Activated CD4-positive, alpha-beta T cell treated with anti-CD3 and anti-CD28 coated beads, Interleukin-2, Interleukin-4, amounts not matched to agents 100 ng/mL and 50 ng/mL, durations not matched to agents 16 hours and 8 hours (primary cell): Measurements from ENCODE around the gene GLDN.
"Not testable (repeated sequence)": the region's sequence is repeated elsewhere in the genome, so short reads cannot be mapped to it uniquely, and the experiment has no call there.

Source experiments
- DNase-seq: peaks from one replicate; pipeline ENCODE4 v3.0.0-alpha.2; 2020; ENCODE audit warnings: low spot score

The GLDN gene

DNA sequence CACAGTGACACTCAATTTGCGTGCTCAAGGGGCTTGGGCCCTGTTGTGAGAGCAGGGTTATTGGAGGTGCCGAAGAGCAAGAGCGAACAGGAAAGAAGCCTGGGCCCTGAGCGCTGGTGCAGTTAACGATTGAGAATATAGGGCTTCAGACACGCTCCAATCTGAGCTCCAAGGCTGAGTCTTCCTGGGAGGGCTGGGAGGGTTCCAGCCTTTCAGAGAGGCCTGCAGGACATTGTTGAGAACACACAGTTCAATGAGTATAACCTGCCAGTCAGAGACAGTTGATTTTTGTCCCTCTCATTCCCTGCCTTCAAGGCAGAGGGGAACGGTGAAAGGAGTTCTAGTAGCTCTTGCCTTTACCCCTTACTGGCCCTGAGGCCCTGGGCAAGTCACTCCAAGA is 47.3 kb downstream of the GLDN start:
- no peak for DNase-seq

DNA sequence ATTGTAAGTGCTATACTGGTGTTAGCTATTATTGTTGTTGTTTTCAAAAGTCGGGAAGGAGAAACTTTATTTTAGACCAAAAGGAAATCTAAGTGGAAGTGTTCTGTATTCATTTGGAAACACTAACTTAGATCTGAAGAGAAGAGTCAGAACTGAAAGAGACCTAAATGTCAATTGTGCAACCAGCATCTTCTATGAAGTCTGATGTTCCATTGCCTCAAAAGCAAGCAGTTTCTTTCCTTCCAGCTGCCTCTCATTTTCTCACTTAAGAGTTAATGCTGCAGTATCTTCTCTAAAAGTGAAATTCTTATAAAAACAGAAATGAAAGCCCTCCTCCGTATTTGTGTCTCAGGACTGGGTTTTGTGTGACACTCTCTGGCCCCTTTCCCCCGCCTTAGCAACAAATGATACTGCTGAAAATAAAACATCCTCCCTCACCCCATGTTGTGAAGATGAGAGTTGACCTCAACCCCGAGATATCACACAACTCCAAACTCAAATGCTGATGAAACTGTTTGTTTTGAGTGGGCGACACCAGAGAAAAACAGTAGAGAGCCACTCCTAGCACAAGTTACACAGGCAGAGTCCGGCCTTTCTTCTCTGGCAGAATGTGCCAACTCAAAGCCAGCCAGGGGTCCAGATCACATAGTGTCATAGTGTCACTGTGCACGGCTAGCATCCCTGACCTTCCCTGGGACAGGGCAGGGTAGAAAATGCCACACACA is 48.9 kb downstream of the GLDN start:
- DNase-seq = no peak

DNA sequence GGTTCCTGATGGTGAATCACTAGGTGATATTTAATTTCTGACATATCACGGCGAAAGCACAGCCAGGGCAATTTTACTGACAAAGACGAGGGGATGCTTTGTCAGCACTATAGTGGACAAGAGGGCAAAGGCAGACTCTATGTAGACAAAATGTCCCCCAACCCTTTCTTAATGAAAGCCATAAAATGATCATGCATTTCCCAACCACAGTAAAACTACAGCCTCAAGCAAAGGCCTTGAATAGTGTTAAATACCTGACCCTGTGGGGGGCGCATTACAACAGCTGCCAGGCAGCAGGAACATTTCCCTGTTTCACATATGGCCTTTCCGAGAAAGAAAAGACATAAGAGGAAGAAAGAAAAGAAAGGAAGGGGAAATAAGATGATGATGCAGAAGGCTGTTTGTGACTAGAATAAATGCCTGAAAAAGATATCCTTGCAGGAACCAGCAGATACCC is 49.5 kb downstream of the GLDN start:
- DNase-seq = no peak

DNA sequence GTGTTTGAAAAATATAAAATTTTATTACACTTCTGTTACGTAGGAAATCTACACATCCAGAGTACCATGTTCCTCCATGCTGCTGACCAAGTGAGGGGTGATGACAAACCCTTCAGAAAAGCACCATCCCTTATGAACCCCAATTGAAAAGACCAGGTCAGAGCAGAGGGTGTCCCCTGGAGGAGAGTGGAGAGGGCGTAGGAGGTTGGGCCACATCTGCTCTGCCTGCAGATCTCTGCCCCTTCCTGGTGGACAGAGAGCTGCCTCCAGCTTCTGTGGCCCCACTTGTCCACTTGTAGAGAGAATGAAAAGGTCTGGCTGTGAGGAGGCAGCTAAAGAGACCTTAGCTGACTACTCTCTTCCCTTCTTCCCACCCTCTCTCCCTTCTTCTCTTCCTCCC is 55.5 kb downstream of the GLDN start:
- no peak for DNase-seq

DNA sequence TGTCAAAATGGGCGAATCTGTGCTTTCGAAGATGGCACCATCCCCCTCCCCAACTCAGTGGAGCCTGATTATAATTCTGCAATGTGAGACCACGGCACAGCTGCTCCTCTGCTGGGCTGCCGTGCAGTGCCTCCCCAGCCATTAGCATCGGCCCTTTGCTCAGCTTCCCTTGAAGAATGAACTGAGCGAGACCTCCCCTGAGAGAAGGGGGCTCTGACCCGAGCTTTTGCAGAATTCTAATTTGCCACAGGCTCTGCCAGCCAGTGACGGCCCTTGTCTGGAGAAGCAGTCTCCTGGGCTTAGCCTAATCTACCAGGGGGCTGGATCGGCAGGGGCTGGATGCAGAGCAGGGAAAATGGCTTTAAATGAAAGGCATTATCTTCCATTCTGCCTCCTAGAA is 57.2 kb downstream of the GLDN start:
- no peak for DNase-seq

DNA sequence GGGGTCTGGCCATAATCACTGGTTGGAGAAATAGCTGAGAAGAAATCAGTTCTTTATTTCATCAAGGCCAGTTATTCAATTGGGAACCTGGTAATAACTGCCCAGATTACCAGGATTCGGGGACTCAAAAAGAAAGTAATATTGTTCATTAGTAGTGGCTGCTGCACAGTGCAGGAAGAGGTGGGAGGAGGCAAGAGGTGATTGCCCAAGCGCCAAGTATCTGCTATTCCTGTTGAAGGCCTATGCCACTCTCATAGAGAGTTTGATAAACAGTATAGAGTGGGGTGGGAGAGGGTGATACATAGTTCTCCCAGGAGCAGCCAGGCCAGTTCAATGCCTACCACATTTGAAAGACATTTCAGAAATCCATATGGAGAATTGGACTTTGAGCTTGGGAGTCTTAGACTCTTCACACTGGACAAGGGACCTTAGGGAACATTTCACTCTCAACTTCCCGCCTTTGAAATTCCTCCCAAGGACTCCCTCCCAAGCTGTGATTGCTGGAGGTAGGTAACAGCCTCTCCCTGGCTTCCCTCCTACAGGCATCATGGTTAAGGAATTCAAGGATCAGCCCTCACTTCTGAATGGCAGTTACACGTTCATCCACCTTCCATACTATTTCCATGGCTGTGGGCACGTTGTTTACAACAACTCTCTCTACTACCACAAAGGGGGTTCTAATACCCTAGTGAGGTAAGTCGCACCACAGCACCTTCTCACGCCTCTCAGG is 59.8 kb downstream of the GLDN start:
- no peak for DNase-seq

DNA sequence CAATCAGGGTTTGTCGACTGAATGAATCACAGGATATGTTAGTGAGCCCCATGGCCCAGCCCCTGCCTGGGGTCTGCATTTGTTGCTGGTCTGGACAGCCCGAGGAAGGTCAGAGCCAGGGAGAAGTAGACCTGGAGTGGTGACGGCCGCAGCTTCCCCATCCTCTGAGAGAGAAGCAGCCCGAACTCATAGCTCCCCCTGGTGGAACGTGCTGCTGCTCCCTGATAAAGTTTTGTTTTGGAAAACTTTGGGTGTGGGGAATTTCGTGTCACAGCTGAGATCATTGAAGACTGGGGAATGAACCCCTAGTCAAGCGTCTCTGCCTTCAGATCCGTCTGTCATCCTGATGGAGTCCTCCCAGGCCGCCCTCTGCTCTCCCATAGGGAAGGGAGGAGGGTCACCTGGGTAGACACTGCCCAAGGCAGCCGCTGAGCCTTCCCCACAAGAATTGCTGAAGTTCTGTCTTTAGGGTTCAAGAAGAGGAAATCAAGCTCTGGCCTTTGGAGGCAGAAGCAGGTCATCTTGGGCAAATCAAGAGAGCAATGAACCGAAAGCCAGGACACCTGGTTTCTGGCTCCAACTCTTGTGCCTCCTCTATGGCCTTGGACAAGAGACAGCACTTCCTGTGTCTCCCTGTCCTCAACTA is 60.5 kb downstream of the GLDN start:
- no peak for DNase-seq

DNA sequence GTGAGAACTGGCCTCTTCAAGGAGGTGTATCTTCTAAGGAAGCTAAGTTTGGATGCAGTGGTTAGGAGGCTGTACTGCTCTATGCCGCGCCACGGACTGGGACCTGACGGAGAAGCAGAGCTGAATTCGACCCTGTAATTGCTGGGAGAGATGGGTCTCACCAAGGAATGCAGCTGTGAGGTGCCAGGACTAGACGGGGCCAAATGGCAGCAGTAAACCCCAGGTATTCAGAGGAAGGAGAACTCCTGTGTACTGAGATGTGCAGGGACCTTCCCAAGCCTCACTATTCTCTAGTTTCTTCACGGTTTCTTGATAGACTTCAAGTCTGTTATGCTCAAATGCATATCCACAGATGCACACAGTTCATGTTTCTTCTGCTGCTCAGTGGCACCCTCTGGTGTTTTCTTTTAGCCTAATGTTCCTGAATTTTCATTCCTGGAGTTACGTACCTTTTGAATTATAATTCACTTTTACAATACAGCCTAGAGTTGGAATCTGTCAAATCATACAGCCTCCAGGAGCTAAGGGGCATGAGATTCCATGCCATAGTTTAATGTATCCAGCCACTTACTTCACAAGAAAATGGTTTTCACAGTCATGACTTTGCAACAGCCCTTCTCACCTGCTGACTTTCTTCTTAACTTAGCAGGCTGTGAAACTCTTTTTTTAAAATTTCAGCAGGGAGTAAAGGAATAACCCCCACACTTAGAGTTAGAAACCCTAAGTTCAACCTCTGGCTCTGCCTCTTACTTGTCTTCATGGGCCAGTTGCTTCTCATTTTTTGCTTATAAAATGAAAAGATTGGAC is 61.8 kb downstream of the GLDN start:
- DNase-seq = no peak

DNA sequence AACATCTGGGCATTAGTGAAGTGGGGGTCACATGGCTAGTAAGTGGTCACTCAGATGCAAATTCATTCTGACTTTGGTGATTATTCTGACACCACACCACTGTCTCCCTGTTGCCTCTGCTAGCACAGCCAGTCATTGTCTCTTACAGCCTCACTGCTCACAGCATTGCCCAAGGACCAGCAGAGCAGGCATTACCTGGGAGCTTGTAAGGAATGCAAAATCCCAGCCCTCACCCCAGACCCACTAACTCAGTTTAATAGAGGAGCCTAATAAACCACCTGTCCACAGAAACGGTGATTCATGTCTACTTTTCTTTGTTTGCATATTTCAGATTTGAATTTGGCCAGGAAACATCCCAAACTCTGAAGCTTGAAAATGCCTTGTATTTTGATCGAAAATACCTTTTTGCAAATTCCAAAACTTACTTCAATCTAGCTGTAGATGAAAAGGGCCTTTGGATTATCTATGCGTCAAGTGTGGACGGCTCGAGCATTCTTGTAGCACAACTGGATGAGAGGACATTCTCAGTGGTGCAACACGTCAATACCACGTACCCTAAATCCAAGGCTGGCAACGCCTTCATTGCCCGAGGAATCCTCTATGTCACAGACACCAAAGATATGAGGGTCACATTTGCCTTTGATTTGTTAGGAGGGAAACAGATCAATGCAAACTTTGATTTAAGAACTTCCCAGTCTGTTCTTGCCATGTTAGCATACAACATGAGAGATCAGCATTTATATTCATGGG is 62.7 kb downstream of the GLDN start:
- DNase-seq = no peak

DNA sequence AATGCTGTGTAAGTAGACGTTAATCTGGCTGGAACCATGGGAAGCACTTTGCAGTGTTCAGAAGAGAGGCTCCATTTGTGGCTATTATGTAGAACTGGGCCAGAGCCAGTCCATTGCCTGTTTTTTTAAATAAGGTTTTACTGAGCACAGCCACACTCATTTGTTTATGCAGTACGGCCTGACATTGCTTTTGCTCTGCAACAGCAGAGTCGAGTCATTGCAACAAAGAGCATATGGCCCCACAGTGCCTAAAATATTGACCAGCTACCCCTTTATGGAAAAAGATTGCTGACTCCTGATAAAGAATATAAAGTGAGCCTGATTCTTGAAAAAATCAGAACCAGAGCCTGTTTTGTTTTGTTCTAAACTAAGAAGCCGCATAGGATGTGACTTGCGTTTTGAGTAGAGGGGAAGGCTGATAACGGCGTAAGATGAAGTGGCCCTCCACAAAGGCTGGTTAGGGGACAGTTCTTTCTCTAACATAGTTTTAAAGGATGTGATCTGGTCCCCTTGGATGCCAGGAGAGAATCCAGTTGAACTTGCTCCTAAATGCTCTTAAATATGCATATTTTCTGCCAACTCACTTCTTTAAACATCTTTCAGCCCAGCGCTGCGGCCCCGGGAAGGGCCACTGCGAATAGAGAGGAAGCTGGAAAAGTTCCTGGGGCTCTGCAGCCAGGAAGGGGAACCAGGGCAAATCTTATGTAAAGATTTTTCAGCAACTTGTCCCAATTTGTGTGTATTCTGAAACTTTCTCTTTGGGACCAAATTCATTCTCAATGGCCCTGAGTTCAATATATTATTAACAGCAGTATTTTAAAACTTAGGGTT is 64.5 kb downstream of the GLDN start:
- DNase-seq = no peak

DNA sequence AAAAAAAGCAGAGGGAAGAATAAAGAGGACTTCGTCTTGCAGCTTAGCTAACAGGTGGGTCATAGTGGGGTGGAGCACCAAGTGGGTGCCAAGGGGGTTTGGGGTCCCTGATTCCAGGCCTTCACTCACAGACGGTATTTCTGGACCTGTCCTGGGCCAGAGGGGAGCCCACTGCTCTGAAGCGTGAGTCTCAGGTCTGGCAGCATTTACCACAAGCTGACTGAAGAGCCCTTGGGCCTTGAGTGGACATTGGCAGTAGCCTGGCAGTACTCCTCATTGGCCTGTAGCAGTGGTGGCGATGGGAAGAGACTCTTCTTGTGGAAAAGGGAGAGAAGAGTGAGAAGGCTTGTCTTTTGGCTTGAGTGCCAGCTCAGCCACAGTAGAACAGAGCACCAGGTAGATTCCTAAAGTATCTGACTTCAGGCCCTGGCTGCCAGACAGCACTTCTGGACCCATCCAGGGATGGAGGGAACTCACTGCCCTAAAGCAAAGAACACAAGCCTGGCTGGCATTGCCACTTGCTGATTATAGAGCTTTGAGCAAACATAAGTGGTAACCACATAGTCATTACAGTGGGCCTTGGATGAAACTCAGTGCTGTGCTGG is 72.9 kb downstream of the GLDN start:
- DNase-seq = no peak

DNA sequence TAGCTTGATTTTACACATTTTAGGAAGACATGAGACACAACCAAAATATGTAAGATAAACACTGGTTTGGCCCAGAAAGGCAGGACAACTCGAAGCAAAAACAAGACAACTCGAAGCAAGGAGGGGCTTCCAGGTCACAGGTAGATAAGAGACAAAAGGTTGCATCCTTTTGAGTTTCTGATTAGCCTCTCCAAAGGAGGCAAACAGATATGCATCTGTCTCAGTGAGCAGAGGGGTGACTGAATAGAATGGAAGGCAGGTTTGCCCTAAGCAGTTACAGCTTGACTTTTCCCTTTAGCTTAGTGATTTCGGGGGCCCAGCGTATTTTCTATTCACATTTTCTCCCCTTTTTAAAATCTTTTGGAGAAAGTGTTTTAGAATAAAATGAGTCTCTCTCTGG is 74.7 kb downstream of the GLDN start:
- no peak for DNase-seq

DNA sequence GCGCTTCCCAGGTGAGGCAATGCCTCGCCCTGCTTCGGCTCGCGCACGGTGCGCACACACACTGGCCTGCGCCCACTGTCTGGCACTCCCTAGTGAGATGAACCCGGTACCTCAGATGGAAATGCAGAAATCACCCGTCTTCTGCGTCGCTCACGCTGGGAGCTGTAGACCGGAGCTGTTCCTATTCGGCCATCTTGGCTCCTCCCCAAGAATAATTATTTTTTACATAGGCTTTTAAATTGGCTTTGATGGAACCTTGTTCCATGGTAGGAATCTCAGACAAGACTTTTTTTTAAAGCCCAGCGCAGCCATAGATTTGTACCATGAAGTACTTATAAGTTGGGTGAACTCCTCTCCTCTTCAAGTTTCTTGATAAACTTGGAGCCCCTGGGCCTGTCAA is 81.6 kb downstream of the GLDN start:
- not testable (repeated sequence) for DNase-seq

DNA sequence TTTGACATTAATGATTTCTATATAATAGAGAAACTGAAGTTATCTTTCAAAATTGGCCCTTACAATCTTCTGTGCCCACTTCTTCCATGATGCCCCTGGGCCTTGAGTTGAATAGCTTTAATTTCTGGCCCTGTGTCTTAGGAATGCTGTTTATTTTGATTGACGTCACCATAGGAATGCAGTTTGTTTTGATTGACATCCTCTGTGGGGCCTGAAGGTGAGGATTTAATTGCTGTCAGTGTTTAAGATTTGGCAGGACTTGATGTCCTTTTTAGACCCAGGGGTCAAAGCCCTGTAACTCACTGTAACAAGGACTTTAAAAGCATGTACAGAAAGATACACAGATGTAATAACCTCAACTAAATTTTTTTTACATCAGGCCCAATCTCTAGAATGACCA is 83.3 kb downstream of the GLDN start:
- DNase-seq = no peak

DNA sequence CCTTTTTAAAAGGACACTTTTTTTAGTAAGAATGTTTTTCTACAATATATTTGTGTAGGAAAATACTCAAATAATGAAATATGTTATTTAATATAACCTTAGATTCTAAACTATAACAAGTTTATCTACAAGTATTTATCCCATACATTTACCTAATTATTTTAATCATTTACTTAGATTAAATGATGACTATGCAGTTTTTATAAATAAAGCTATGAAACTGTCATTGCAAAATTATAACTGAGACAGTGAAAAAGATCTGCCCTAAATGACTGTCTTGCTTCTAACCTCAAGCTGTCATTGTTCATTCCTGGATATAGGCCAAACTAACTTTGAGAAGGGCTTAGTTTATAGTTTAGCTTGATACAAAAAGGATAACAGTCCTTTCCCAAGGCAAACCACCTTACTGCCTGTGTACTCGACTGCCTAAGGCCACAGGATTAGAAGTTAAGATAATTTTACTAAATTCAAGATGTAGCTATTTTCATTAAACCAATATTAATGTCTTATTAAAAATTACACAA is 84.1 kb downstream of the GLDN start:
- DNase-seq = no peak

DNA sequence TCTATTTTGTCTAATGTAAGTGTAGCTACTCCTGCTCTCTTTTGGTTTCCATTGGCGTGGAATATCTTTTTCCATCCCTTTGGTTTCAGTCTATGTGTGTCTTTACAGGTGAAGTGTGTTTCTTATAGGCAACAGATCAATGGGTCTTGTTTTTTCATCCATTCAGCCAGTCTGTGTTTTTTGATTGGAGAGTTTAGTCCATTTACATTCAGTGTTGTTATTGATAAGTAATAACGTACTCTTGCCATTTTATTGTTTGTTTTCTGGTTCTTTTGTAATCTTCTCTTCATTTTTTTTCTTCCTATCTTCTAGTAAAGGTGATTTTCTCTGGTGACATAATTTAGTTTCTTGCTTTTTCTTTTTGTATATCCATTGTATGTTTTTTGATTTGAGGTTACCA is 97.1 kb downstream of the GLDN start:
- DNase-seq = no peak

DNA sequence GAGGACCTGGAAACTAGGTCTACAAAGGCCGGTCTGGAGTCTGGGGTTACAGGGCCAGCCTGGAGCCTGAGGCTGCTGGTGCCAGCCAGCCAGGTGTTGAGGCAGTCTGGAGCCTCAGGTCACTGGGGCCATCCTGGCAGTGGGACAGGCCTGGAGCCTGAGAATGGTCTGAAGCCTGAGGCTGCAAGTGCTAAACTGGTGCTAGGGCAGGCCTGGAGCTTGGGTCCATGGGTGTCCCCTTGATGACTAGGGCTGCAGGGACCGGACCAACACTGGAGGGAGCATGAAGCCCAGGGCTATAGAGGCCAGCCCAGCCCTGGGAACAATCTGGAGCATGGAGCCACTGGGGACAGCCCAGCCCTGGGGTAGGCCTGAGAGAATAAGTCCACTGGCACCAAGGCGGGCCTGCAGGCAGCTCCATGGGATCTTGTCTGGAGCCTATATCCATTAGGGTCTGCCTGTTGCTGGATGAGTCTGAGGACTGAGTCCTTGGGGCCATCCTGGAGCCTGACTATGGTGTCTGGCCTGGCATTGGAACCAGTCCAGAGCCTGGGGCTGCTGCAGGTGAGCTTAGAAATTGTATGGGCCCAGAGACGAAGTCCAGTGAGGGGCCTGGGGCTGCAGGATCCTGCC is 101.9 kb downstream of the GLDN start:
- DNase-seq = no peak

DNA sequence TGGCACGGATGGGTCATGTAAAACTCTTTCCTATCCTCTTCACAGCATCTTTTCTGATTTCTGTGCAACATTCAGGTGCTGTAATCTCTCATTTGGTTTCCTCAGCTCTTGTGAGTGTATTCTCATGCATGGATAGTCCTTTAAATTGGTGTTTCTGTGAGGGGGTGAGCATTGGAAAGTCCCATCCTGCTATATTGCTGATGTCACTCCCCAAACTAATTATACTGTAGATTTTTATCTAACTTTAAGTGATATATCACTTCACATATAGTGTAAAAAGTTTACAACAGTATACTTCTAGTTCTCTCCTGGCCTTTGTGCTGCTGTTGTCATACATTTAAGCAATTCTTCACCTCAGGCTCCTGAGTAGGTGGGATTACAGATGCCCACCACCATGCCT is 102.7 kb downstream of the GLDN start:
- no peak for DNase-seq

DNA sequence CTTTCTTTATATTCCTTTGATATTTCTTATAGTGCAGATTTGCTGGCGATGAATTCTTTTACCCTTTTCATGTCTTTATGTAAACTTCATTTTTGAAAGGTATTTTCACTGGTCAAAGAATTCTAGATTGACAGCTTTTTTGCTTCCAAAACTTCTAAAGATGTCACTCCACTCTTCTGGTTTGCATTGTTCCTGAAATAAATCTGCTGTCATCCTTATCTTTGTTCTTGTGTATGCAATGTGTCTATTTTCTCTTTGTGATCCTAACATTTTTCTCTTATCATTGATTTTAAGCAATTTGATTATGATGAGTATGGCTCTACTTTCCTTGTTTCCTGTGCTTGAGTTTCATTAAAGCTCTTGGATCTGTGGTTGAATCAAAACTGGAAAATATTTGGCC is 103.4 kb downstream of the GLDN start:
- no peak for DNase-seq
